Endothelial cell of umbilical vein (primary cell): ENCODE results near the gene NEDD4.

Source experiments
- CTCF ChIP-seq, 2 donors: IDR thresholded peaks; 1 replicate in 1 of 2; 2 replicates in 1 of 2; pipeline ENCODE4 v1.5.1; 2011; ENCODE audit warnings: low read length in 2 of 2, mild to moderate bottlenecking in 2 of 2, moderate library complexity in 2 of 2, control low read depth in 1 of 2, inconsistent platforms in 1 of 2, low read depth in 1 of 2; ENCODE audit not compliant: insufficient read depth in 1 of 2; ENCODE audit errors: extremely low read depth in 1 of 2
- EZH2 ChIP-seq: IDR thresholded peaks from 2 replicates; pipeline ENCODE4 v1.6.1; 2012; ENCODE audit warnings: borderline replicate concordance, low read depth, mild to moderate bottlenecking, moderate library complexity, low read length, inconsistent platforms; ENCODE audit not compliant: severe bottlenecking
- FOS ChIP-seq: IDR thresholded peaks from 2 replicates; pipeline ENCODE4 v1.6.1; 2011; ENCODE audit warnings: mild to moderate bottlenecking, low read length, moderate library complexity, borderline replicate concordance; ENCODE audit not compliant: insufficient read depth
- GATA2 ChIP-seq: IDR thresholded peaks from 2 replicates; pipeline ENCODE4 v1.7.0; 2011; ENCODE audit warnings: low read depth, mild to moderate bottlenecking, moderate library complexity, mixed read lengths, low read length; ENCODE audit not compliant: insufficient read length, insufficient read depth
- JUN ChIP-seq: IDR thresholded peaks from 2 replicates; pipeline ENCODE4 v1.6.1; 2011; ENCODE audit warnings: borderline replicate concordance, low read depth; ENCODE audit not compliant: insufficient read length, insufficient read depth
- MAX ChIP-seq: IDR thresholded peaks from 2 replicates; pipeline ENCODE4 v1.6.1; 2011; ENCODE audit not compliant: insufficient read depth, insufficient read length
- POLR2A ChIP-seq: IDR thresholded peaks from 2 replicates; pipeline ENCODE4 v1.6.1; 2012; ENCODE audit warnings: low read depth, mild to moderate bottlenecking, control low read depth, low read length
- POLR2AphosphoS5 ChIP-seq: IDR thresholded peaks from 2 replicates; pipeline ENCODE4 v1.6.1; 2012; ENCODE audit warnings: low read depth, mild to moderate bottlenecking, control low read depth, low read length, moderate library complexity; ENCODE audit not compliant: insufficient read depth

- TF ChIP-seq CTCF (IDR thresholded peaks at IDR 0.05; ENCODE audit: extremely low read depth in 1 of 2, insufficient read depth in 1 of 2, low read depth in 1 of 2, low read length in 2 of 2) (no peak), POLR2AphosphoS5 (no peak), POLR2A (no peak), EZH2 (no peak), GATA2 (no peak), JUN (no peak), MAX (no peak), FOS (no peak)
Measured at GRCh38 chr15:56019060-56019793, 25.8 kb upstream of the NEDD4 start.
